ENCODE data around the gene PLIN1. TPM values are rescaled to one million over a fixed set of nuclear protein-coding genes. Genes with fewer than 3 reads are reported as not detected.
A peak's percentile ranks its signal among the peaks of the same experiment; 100 is the strongest.

Gene PLIN1
- total and polyA plus RNA-seq, 4 donors, result 0.38 to 4.1 (median 2.6) TPM

GRCh38 chr15:89630260-89630659, 48.9 kb downstream of the PLIN1 start:
- Histone ChIP-seq H3K27me3 (ENCODE audit: control insufficient read depth in 1 of 2, insufficient read depth in 2 of 2, low read length in 1 of 2) (no peaks in the 10 kb centered on the region), H3K27ac (ENCODE audit: low read depth in 1 of 2, low read length in 2 of 2) (no peak overlapping the region), H3K4me3 (ENCODE audit: low read length in 2 of 2) (no peak overlapping the region), H3K4me1 (ENCODE audit: control insufficient read depth in 1 of 2, insufficient read depth in 2 of 2, low read length in 2 of 2) (no peaks in the 10 kb centered on the region), H3K9me3 (ENCODE audit: control insufficient read depth, low read length) (no peaks in the 10 kb centered on the region), H3K36me3 (ENCODE audit: control insufficient read depth in 1 of 2, insufficient read depth in 2 of 2, low read length in 1 of 2) (peaks cover 3 to 16% of the 10 kb centered on the region in 2 donors)
- no peak for DNase-seq
- 91 to 93% methylated on average over 14 of the region's 14 CpGs for WGBS, 2 donors
- intact Hi-C loops (cut with DNase I), result no loop called here
- ATAC-seq (ENCODE audit: low FRiP score), result no peak

GRCh38 chr15:89629829-89630228, 49.3 kb downstream of the PLIN1 start:
- H3K4me1 ChIP-seq (ENCODE audit: control insufficient read depth in 1 of 2, insufficient read depth in 2 of 2, low read length in 2 of 2), result no peaks in the 10 kb centered on the region
- no peaks in the 10 kb centered on the region for H3K27me3 ChIP-seq (ENCODE audit: control insufficient read depth in 1 of 2, insufficient read depth in 2 of 2, low read length in 1 of 2)
- no peak overlapping the region for H3K4me3 ChIP-seq (ENCODE audit: low read length in 2 of 2)
- no peak overlapping the region for H3K27ac ChIP-seq (ENCODE audit: low read depth in 1 of 2, low read length in 2 of 2)
- ATAC-seq (ENCODE audit: low FRiP score) (no peak), DNase-seq (no peak)
- H3K9me3 ChIP-seq (ENCODE audit: control insufficient read depth, low read length), result no peaks in the 10 kb centered on the region
- peaks cover 3 to 16% of the 10 kb centered on the region in 2 donors for H3K36me3 ChIP-seq (ENCODE audit: control insufficient read depth in 1 of 2, insufficient read depth in 2 of 2, low read length in 1 of 2)
- intact Hi-C loops (cut with DNase I), result no loop called here
- WGBS, 2 donors, result 96 to 98% methylated on average over 5 of the region's 5 CpGs

DNA sequence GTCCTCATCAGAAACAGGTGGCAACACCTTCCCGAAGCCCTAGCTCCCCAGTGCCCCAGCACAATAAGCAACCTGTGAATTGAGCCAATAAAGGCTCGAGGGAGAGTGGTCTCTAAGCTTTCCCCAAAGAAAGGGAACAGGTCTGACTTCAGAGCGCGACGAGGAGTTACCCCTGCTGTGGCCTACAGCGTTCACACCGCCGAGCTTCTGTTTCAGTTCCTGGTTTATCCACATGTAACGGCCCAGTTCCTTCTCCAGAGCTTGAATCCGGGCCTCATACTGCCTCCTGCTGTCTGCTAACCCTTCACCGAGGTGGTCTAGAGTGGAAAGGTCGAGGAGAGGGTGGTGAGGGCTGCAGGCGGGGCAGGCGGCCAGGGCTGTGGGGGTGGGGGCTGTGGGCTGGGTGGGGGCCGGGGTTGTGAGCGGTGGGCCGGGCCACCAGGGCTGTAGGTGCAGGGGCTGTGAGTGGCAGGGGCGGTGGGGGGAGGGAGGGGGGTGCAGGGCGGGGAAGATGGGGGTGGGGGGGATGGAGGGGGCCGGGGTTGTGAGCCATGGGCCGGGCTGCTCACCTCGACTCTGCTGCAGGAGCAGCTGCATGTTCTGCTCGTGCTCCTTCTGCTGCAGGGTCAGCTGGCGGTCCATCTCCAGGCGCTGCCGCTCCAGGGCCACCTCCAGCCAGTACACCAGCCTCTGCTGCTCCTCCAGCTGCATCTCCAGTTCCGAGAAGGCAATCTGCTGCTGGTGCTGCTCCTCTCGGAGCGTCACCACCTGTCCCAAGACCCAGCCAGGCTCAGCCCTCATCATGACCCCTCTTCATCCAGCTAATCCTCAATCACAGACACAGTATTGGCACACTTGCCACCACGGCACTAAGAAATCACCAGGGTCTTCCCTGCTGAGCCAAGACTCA, 50.1 kb downstream of the PLIN1 start:
- Histone ChIP-seq H3K27me3 (ENCODE audit: control insufficient read depth in 1 of 2, insufficient read depth in 2 of 2, low read length in 1 of 2) (no peaks in the 10 kb centered on the region), H3K4me1 (ENCODE audit: control insufficient read depth in 1 of 2, insufficient read depth in 2 of 2, low read length in 2 of 2) (no peaks in the 10 kb centered on the region), H3K9me3 (ENCODE audit: control insufficient read depth, low read length) (no peaks in the 10 kb centered on the region), H3K36me3 (ENCODE audit: control insufficient read depth in 1 of 2, insufficient read depth in 2 of 2, low read length in 1 of 2) (peaks cover 3 to 16% of the 10 kb centered on the region in 2 donors), H3K27ac (ENCODE audit: low read depth in 1 of 2, low read length in 2 of 2) (no peak overlapping the region), H3K4me3 (ENCODE audit: low read length in 2 of 2) (no peak overlapping the region)
- intact Hi-C loops (cut with DNase I), result no loop called here
- WGBS, 2 donors, result 92 to 93% methylated on average over 21 to 30 of the region's 30 CpGs
- ATAC-seq (ENCODE audit: low FRiP score) (no peak), DNase-seq (peak in 1 of 2 donors; percentile 21)

DNA sequence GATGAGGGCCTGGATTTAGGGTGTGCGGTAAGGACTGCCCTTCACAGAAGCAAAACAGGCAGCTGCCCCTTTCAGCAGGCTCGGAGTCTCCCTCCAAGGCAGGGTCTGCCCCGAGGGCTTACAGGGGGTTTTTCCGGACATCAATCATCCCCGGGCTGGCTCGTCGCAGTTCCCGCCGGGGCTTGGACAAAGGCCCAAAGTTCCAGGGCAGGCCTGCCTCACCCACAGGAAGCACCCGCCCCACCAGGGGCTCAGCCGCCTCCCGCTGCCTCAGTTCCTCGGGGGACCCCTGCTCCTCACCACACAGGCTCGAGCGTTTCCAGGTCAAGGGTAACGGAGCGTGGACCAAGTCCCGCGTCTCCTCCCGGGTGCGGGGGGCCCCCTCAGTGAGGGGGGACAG, 50.9 kb downstream of the PLIN1 start:
- Histone ChIP-seq H3K9me3 (ENCODE audit: control insufficient read depth, low read length) (no peaks in the 10 kb centered on the region), H3K27me3 (ENCODE audit: control insufficient read depth in 1 of 2, insufficient read depth in 2 of 2, low read length in 1 of 2) (no peaks in the 10 kb centered on the region), H3K36me3 (ENCODE audit: control insufficient read depth in 1 of 2, insufficient read depth in 2 of 2, low read length in 1 of 2) (peaks cover 3 to 14% of the 10 kb centered on the region in 2 donors), H3K27ac (ENCODE audit: low read depth in 1 of 2, low read length in 2 of 2) (no peak overlapping the region), H3K4me3 (ENCODE audit: low read length in 2 of 2) (no peak overlapping the region), H3K4me1 (ENCODE audit: control insufficient read depth in 1 of 2, insufficient read depth in 2 of 2, low read length in 2 of 2) (peaks cover 0 to 4% of the 10 kb centered on the region in 2 donors)
- intact Hi-C loops (cut with DNase I), result no loop called here
- DNase-seq (no peak), ATAC-seq (ENCODE audit: low FRiP score) (no peak)
- 75 to 77% methylated on average over 21 of the region's 21 CpGs for WGBS, 2 donors

- no peak overlapping the region for H3K27ac ChIP-seq (ENCODE audit: low read depth in 1 of 2, low read length in 2 of 2)
- 94 to 95% methylated on average over 8 of the region's 8 CpGs for WGBS, 2 donors
- no peak overlapping the region for H3K4me3 ChIP-seq (ENCODE audit: low read length in 2 of 2)
- H3K4me1 ChIP-seq (ENCODE audit: control insufficient read depth in 1 of 2, insufficient read depth in 2 of 2, low read length in 2 of 2), result peaks cover 0 to 4% of the 10 kb centered on the region in 2 donors
- H3K36me3 ChIP-seq (ENCODE audit: control insufficient read depth in 1 of 2, insufficient read depth in 2 of 2, low read length in 1 of 2), result peaks cover 3 to 14% of the 10 kb centered on the region in 2 donors
- ATAC-seq (ENCODE audit: low FRiP score) (no peak), DNase-seq (no peak)
- intact Hi-C loops (cut with DNase I), result no loop called here
- H3K27me3 ChIP-seq (ENCODE audit: control insufficient read depth in 1 of 2, insufficient read depth in 2 of 2, low read length in 1 of 2), result no peaks in the 10 kb centered on the region
- no peaks in the 10 kb centered on the region for H3K9me3 ChIP-seq (ENCODE audit: control insufficient read depth, low read length)
Observed at GRCh38 chr15:89627256-89627970, 51.8 kb downstream of the PLIN1 start.

DNA sequence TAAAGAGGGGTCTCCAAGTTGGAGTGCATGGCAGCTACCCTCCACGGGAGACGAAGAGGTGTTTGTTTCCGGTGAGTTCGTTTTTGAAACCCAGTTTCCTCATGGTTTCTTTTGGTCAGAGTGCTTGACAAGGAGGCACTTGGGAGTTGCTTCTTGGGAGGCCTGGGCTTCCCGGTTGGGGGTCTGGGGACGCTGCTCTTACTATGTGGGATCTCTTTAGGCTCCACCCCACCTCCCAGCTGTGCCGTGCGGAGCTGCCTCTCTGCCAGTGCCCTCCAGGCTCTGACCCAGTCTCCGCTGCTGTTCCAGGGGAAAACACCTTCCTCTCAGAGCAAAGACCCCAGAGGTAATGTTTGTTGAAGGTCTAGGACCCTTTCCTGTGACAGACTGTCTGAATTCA, 53.5 kb downstream of the PLIN1 start:
- WGBS, 2 donors, result 89% methylated on average over 9 of the region's 9 CpGs
- Histone ChIP-seq H3K27ac (ENCODE audit: low read depth in 1 of 2, low read length in 2 of 2) (no peak overlapping the region), H3K4me3 (ENCODE audit: low read length in 2 of 2) (no peak overlapping the region), H3K9me3 (ENCODE audit: control insufficient read depth, low read length) (no peaks in the 10 kb centered on the region), H3K4me1 (ENCODE audit: control insufficient read depth in 1 of 2, insufficient read depth in 2 of 2, low read length in 2 of 2) (peaks cover 0 to 4% of the 10 kb centered on the region in 2 donors), H3K36me3 (ENCODE audit: control insufficient read depth in 1 of 2, insufficient read depth in 2 of 2, low read length in 1 of 2) (peaks cover 0 to 9% of the 10 kb centered on the region in 2 donors), H3K27me3 (ENCODE audit: control insufficient read depth in 1 of 2, insufficient read depth in 2 of 2, low read length in 1 of 2) (no peaks in the 10 kb centered on the region)
- ATAC-seq (ENCODE audit: low FRiP score) (no peak), DNase-seq (no peak)
- intact Hi-C loops (cut with DNase I), result no loop called here

DNA sequence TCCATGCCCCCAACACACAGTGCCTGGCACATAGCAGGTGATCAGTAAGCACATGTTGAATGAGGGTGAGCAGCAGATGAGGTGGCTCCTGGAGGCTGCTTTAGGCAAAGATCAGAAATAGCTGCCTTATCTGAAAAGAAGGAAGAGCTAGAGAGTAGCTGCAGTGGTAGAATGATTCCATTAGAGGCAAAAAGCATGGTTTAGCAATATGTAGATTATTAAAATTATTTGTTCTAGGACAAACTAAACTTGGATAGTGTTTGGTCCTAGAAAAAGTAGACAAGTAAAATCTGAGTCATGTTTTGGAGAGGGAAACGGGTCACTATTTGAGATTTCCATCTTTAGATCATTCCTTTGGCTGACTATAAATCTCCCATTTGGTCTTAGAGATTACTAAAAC, 56.0 kb downstream of the PLIN1 start:
- Histone ChIP-seq H3K4me3 (ENCODE audit: low read length in 2 of 2) (no peak overlapping the region), H3K27ac (ENCODE audit: low read depth in 1 of 2, low read length in 2 of 2) (no peak overlapping the region), H3K36me3 (ENCODE audit: control insufficient read depth in 1 of 2, insufficient read depth in 2 of 2, low read length in 1 of 2) (no peaks in the 10 kb centered on the region), H3K9me3 (ENCODE audit: control insufficient read depth, low read length) (no peaks in the 10 kb centered on the region), H3K27me3 (ENCODE audit: control insufficient read depth in 1 of 2, insufficient read depth in 2 of 2, low read length in 1 of 2) (no peaks in the 10 kb centered on the region), H3K4me1 (ENCODE audit: control insufficient read depth in 1 of 2, insufficient read depth in 2 of 2, low read length in 2 of 2) (peaks cover 0 to 4% of the 10 kb centered on the region in 2 donors)
- WGBS, 2 donors, result 0 to 8% methylated on average over 1 of the region's 1 CpG
- ATAC-seq (ENCODE audit: low FRiP score) (peak; percentile 20), DNase-seq (no peak)
- intact Hi-C loops (cut with DNase I), result no loop called here

DNA sequence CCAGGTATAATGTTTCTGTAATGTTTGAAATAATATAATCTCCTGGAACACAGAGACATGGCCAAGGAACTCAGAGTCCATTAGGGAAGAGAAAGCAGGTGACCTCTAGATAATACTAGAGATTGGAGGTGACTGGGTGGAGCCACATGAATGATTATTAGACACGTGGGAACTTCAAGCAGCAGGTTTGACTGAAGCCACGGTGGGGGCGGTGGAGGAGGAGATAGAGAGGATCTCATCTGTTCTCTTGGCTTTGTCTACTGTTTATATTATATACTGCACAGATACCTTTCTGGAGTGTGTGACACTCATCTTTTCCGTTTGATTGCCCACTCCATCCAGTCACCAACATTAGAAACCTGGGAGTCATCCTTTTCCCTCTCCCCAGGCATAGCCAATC, 57.6 kb downstream of the PLIN1 start:
- Histone ChIP-seq H3K27me3 (ENCODE audit: control insufficient read depth in 1 of 2, insufficient read depth in 2 of 2, low read length in 1 of 2) (no peaks in the 10 kb centered on the region), H3K4me1 (ENCODE audit: control insufficient read depth in 1 of 2, insufficient read depth in 2 of 2, low read length in 2 of 2) (peaks cover 0 to 4% of the 10 kb centered on the region in 2 donors), H3K9me3 (ENCODE audit: control insufficient read depth, low read length) (no peaks in the 10 kb centered on the region), H3K4me3 (ENCODE audit: low read length in 2 of 2) (no peak overlapping the region), H3K36me3 (ENCODE audit: control insufficient read depth in 1 of 2, insufficient read depth in 2 of 2, low read length in 1 of 2) (no peaks in the 10 kb centered on the region), H3K27ac (ENCODE audit: low read depth in 1 of 2, low read length in 2 of 2) (no peak overlapping the region)
- ATAC-seq (ENCODE audit: low FRiP score), result no peak
- WGBS, 2 donors, result 79% methylated on average over 4 of the region's 4 CpGs
- intact Hi-C loops (cut with DNase I), result no loop called here
- no peak for DNase-seq
